GM12891 (cell line): Measurements from ENCODE around the gene SDK1.

Source experiments
- DNase-seq: peaks from one replicate; pipeline ENCODE4 v3.0.0; 2011; ENCODE audit warnings: low spot score; ENCODE audit not compliant: insufficient read length
- FAIRE-seq: peaks from 2 replicates; lab custom pipeline; 2011; peaks lifted over from hg19 to GRCh38; lab: Jason Lieb, UNC
- PAX5 ChIP-seq: IDR thresholded peaks from 2 replicates; pipeline ENCODE4 v1.6.1; 2011; ENCODE audit warnings: low read length, moderate library complexity, mild to moderate bottlenecking; ENCODE audit not compliant: insufficient read depth, severe bottlenecking
- POLR2A ChIP-seq: IDR thresholded peaks from 2 replicates; pipeline ENCODE4 v1.6.1; 2011; ENCODE audit warnings: low read depth, low read length, control low read depth
- POLR2AphosphoS5 ChIP-seq: IDR thresholded peaks from 2 replicates; pipeline ENCODE4 v1.6.1; 2011; ENCODE audit warnings: low read depth, low read length, control low read depth
- POU2F2 ChIP-seq: IDR thresholded peaks from 2 replicates; pipeline ENCODE4 v1.6.1; 2011; ENCODE audit warnings: low read depth, mild to moderate bottlenecking, control low read depth, low read length, moderate library complexity
- SPI1 ChIP-seq: IDR thresholded peaks from 2 replicates; pipeline ENCODE4 v1.6.1; 2011; ENCODE audit warnings: low read depth, low read length, control low read depth
- TAF1 ChIP-seq: IDR thresholded peaks from 2 replicates; pipeline ENCODE4 v1.6.1; 2011; ENCODE audit warnings: low read depth, low read length, control low read depth

Gene SDK1

DNA sequence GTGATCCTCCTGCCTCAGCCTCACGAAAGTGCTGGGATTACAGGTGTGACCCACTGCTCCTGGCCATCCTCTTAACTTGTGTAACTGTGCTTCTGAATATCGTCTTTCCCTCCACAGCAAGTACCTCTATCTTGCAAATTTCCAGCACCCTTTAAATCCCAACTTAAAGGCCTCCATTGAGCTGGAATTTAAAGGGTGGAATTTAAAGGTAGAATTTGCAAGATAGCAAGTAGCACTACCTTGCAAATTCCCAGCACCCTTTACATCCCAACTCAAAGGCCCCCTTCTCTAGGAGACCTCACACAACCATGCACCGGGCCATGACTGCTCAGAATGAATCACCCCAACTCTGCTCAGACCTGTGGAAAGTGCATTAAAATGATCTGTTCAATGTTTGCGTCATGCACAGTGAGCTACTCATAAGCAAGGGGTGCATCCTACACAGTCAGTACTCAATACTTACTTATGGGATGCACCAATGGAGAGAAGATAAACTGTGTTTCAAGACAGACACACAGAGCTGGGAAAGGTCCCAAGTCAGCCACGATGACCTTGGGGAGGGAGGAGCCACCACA is 17.8 kb upstream of the SDK1 start:
- TF ChIP-seq POLR2AphosphoS5 (no peak), SPI1 (no peak), POLR2A (no peak), TAF1 (no peak), PAX5 (no peak), POU2F2 (no peak)
- no peak for DNase-seq
- no peak for FAIRE-seq

- DNase-seq (no peak), FAIRE-seq (no peak)
- no peak for TF ChIP-seq TAF1
- no peak for TF ChIP-seq POU2F2
- no peak for TF ChIP-seq POLR2AphosphoS5
- TF ChIP-seq POLR2A: no peak
- no peak for TF ChIP-seq PAX5
- TF ChIP-seq SPI1: no peak
Measured at GRCh38 chr7:3285652-3286051, 15.4 kb upstream of the SDK1 start.

GRCh38 chr7:3289996-3290395 is 11.1 kb upstream of the SDK1 start:
- FAIRE-seq (no peak), DNase-seq (no peak)
- no peak for TF ChIP-seq SPI1
- TF ChIP-seq TAF1: no peak
- TF ChIP-seq POLR2A: no peak
- TF ChIP-seq POU2F2: no peak
- TF ChIP-seq PAX5: no peak
- TF ChIP-seq POLR2AphosphoS5: no peak

DNA sequence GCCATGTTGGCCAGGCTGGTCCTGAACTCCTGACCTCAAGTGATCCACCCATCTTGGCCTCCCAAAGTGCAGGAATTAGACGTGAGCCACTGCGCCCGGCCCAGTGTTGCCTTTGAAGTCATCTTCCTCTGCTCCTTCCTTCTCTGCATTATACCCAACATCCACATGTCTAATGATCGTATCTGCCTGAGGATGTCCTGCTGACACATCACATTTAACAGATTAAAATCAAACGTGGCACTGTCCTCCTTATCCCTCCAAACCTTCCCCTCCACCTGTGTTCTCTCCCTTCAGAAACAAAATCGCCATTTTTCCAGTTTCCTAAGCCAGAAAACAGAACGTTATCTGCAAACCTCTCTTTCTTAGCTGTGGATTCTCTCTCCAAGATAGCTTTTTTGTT is 8.4 kb upstream of the SDK1 start:
- TF ChIP-seq POLR2AphosphoS5 (no peak), SPI1 (no peak), POU2F2 (no peak), TAF1 (no peak), PAX5 (no peak), POLR2A (no peak)
- FAIRE-seq (no peak), DNase-seq (no peak)

GRCh38 chr7:3294432-3295100 is 6.5 kb upstream of the SDK1 start:
- DNase-seq (no peak), FAIRE-seq (no peak)
- TF ChIP-seq TAF1: no peak
- TF ChIP-seq PAX5: no peak
- TF ChIP-seq SPI1: no peak
- TF ChIP-seq POLR2A: no peak
- no peak for TF ChIP-seq POLR2AphosphoS5

DNA sequence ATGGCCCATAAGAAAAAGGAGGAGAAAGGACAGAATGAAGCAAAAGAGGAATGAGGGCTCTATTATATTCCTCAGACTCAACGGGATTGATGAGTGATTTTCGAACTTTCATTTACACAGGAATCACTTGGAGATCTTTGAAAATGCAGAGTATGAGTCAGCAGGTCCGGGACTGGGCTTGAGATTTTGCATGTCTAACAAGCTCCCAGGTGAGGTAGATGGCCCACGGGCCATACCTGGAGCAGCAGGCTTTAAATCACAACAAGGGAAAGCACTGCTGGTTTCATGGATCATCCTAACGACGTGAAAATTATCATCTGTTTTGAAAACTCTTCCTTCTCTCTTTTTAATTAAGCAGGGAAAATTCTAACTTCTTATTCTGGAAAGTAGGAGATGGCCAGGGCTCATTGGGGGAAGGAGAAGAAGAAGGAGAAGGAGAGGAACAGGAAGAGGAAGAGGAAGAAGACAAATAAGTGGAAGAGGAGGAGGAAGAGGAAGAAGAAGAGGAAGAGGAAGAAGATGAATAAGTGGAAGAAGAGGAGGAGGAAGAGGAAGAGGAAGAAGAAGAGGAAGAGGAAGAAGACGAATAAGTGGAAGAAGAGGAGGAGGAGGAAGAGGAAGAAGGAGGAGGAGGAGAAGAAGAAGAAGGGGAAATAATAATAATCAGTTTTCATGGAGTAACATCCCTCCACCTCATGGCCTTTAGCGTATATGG is 3.8 kb upstream of the SDK1 start:
- TF ChIP-seq POLR2A: no peak
- FAIRE-seq (no peak), DNase-seq (no peak)

DNA sequence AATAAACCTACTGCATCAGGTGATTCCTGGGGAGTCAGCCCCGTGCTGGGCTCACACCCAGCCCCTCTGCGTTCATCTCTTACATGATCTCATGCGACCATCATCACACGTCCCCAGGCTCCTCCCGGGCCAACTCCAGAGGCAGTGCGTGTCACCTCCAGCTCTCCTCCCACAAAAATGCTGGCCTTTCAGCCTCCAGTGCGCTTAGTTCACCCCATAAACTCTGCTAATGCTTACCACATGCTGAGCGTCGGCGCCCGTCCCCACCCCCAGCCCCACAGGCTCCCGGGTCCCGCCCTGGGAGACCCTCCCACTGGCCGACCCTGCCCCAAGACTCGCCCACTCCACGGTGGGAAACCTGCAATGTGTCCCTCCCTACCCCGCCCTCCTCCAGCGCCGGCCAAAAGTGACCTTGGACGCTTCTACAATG is 816 bp upstream of the SDK1 start:
- DNase-seq: no peak
- no peak for TF ChIP-seq POLR2A
- no peak for TF ChIP-seq POU2F2
- no peak for TF ChIP-seq POLR2AphosphoS5
- no peak for TF ChIP-seq TAF1
- TF ChIP-seq PAX5: no peak
- no peak for TF ChIP-seq SPI1
- no peak for FAIRE-seq

DNA sequence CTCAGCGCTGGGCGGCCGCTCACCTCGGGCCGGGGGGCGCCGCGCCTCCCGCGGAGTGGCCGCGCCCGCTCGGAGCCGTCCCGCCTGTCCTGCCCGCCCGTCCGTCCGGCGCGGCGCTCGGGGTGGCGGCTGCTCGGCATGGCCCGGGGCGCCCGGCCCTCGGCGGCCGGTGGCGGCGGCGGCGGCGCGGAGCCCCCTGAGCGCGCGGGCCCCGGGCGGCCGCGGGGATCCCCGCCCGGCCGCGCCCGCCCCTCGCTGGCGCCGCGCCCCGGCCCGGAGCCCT is 338 bp downstream of the SDK1 start:
- DNase-seq: no peak

GRCh38 chr7:3301831-3302618 is 973 bp downstream of the SDK1 start:
- TF ChIP-seq POLR2A (no peak), POLR2AphosphoS5 (no peak), PAX5 (no peak), POU2F2 (no peak), TAF1 (no peak), SPI1 (no peak)
- FAIRE-seq (no peak), DNase-seq (no peak)

More for the DNA sequence above, 338 bp downstream of the SDK1 start:
- FAIRE-seq: no peak
- TF ChIP-seq POLR2A (no peak), SPI1 (no peak), POU2F2 (no peak), TAF1 (no peak), POLR2AphosphoS5 (no peak), PAX5 (no peak)
